CD14-positive monocyte (primary cell): ENCODE data around the gene PYCARD. TPM values are rescaled to one million over a fixed set of nuclear protein-coding genes. Genes with fewer than 3 reads are reported as not detected.
A peak's percentile ranks its signal among the peaks of the same experiment; 100 is the strongest.

Experiments used
- DNase-seq, 3 donors: peaks; one replicate each; pipeline ENCODE4 v3.0.0-alpha.2; 2011 to 2022
- H2AFZ ChIP-seq: 2 replicates; pipeline ENCODE4 v1.6.0; 2012; ENCODE audit warnings: mild to moderate bottlenecking, low read depth, low read length, inconsistent platforms; ENCODE audit not compliant: insufficient read depth, poor library complexity, severe bottlenecking
- H3K27ac ChIP-seq, 2 donors: 1 replicate in 1 of 2; 2 replicates in 1 of 2; pipeline ENCODE4 v1.5.1; 2012 to 2013; ENCODE audit warnings: low read length in 2 of 2, control low read depth in 1 of 2, inconsistent platforms in 1 of 2, low read depth in 1 of 2, mild to moderate bottlenecking in 1 of 2
- H3K27me3 ChIP-seq, 2 donors: one replicate each; pipeline versions ENCODE4 v1.6.0 to v1.6.1; 2011 to 2013; ENCODE audit warnings: low read length in 2 of 2; ENCODE audit not compliant: control insufficient read depth in 2 of 2, insufficient read depth in 2 of 2
- H3K36me3 ChIP-seq, 2 donors: replicated peaks in 1 of 2; 1 replicate in 1 of 2; 2 replicates in 1 of 2; pipeline versions ENCODE4 v1.5.1 to v1.6.1; 2012 to 2013; ENCODE audit warnings: low read length in 2 of 2, control low read depth in 1 of 2, inconsistent platforms in 1 of 2, mild to moderate bottlenecking in 1 of 2; ENCODE audit not compliant: insufficient read depth in 2 of 2, control insufficient read depth in 1 of 2
- H3K4me1 ChIP-seq, 2 donors: 1 replicate in 1 of 2; 2 replicates in 1 of 2; pipeline versions ENCODE4 v1.5.1 to v1.6.1; 2012 to 2013; ENCODE audit warnings: low read length in 2 of 2, control low read depth in 1 of 2, inconsistent platforms in 1 of 2, mild to moderate bottlenecking in 1 of 2, moderate library complexity in 1 of 2; ENCODE audit not compliant: insufficient read depth in 2 of 2, control insufficient read depth in 1 of 2
- H3K4me2 ChIP-seq: replicated peaks from 2 replicates; pipeline ENCODE3; 2012; ENCODE audit warnings: low read length, moderate library complexity, mild to moderate bottlenecking; ENCODE audit not compliant: poor library complexity, severe bottlenecking; ENCODE audit errors: extremely low read depth
- H3K4me3 ChIP-seq, 3 experiments: fragments of 200-600 bp in 1 of 3; sonication (generic) in 1 of 3; replicated peaks in 1 of 3; 1 replicate in 2 of 3; 2 replicates in 1 of 3; pipeline ENCODE4 v1.5.1; 2011 to 2013; ENCODE audit warnings: low read length in 3 of 3, mild to moderate bottlenecking in 3 of 3, control low read depth in 2 of 3, low read depth in 2 of 3, inconsistent platforms in 1 of 3, moderate library complexity in 1 of 3
- H3K79me2 ChIP-seq: 2 replicates; pipeline ENCODE4 v1.6.0; 2012; ENCODE audit warnings: mild to moderate bottlenecking, control low read depth, inconsistent platforms, low read length, moderate library complexity; ENCODE audit not compliant: insufficient read depth
- H3K9ac ChIP-seq: 2 replicates; pipeline ENCODE4 v1.6.0; 2017; ENCODE audit warnings: low read length, mild to moderate bottlenecking; ENCODE audit not compliant: insufficient read depth, poor library complexity, severe bottlenecking
- H3K9me3 ChIP-seq, 2 donors: replicated peaks in 1 of 2; 1 replicate in 1 of 2; 2 replicates in 1 of 2; pipeline versions ENCODE4 v1.5.1 to v1.6.1; 2012 to 2013; ENCODE audit warnings: low read length in 2 of 2, control low read depth in 1 of 2; ENCODE audit not compliant: control insufficient read depth in 1 of 2, insufficient read depth in 1 of 2
- H4K20me1 ChIP-seq: 2 replicates; pipeline ENCODE4 v1.6.0; 2012; ENCODE audit warnings: mild to moderate bottlenecking, low read length, control low read depth, moderate library complexity; ENCODE audit not compliant: insufficient read depth
- H3K27ac Mint-ChIP-seq, 7 donors: one replicate each; pipeline ENCODE4 v1.8.0; 2020; ENCODE audit warnings: mild to moderate bottlenecking in 7 of 7, mixed read lengths in 7 of 7, moderate library complexity in 6 of 7, inconsistent platforms in 2 of 7
- H3K27me3 Mint-ChIP-seq, 3 donors: one replicate each; pipeline ENCODE4 v1.8.0; 2021 to 2022; ENCODE audit warnings: low read depth in 3 of 3, mild to moderate bottlenecking in 3 of 3, mixed read lengths in 3 of 3, moderate library complexity in 3 of 3, inconsistent platforms in 1 of 3
- H3K36me3 Mint-ChIP-seq, 2 donors: one replicate each; pipeline ENCODE4 v1.8.0; 2020; ENCODE audit warnings: mixed read lengths in 2 of 2, inconsistent platforms in 1 of 2, mild to moderate bottlenecking in 1 of 2
- H3K4me1 Mint-ChIP-seq: one replicate; pipeline ENCODE4 v1.8.0; 2020; ENCODE audit warnings: mild to moderate bottlenecking, mixed read lengths
- H3K4me3 Mint-ChIP-seq, 2 donors: one replicate each; pipeline ENCODE4 v1.8.0; 2020; ENCODE audit warnings: mild to moderate bottlenecking in 2 of 2, mixed read lengths in 2 of 2, moderate library complexity in 1 of 2
- H3K9me3 Mint-ChIP-seq, 7 donors: one replicate each; pipeline ENCODE4 v1.8.0; 2020 to 2022; ENCODE audit warnings: mixed read lengths in 7 of 7, mild to moderate bottlenecking in 6 of 7, moderate library complexity in 6 of 7, inconsistent platforms in 2 of 7
- WGBS: methylation state at CpG from one replicate; pipeline ENCODE4 v1.1.5; 2013; ENCODE audit warnings: missing lambda C conversion rate; ENCODE audit not compliant: insufficient coverage; 5-methylcytosine and 5-hydroxymethylcytosine counted together
- intact Hi-C, 2 donors: fragments of 100-400 bp; cut with micrococcal nuclease; formaldehyde crosslinking; loops; one replicate each; pipeline versions ENCODE4 v1.15.0 to v1.15.1; 2023
- polyA plus RNA-seq, 3 donors: library from polyadenylated mRNA; depleted of rRNA in 1 of 3; unstranded in 2 of 3; stranded (reverse) in 1 of 3; fragments of 300-500 nt in 2 of 3; fragments of >200 nt in 1 of 3; fragmentation: Illumina TruSeq in 2 of 3; gene quantifications; 1 replicate in 2 of 3; 2 replicates in 1 of 3; pipeline ENCODE4 v1.2.3, GENCODE V29; 2012 to 2021
- TF ChIP-seq, protein P1 (sequence below): fragments of 200-600 bp; IDR thresholded peaks from one replicate; pipeline ENCODE4 v1.8.0; 2022; ENCODE audit warnings: antibody characterized with exemption, mild to moderate bottlenecking

Gene PYCARD
- polyA plus RNA-seq, 3 donors: 214 to 400 (median 374) TPM

DNA sequence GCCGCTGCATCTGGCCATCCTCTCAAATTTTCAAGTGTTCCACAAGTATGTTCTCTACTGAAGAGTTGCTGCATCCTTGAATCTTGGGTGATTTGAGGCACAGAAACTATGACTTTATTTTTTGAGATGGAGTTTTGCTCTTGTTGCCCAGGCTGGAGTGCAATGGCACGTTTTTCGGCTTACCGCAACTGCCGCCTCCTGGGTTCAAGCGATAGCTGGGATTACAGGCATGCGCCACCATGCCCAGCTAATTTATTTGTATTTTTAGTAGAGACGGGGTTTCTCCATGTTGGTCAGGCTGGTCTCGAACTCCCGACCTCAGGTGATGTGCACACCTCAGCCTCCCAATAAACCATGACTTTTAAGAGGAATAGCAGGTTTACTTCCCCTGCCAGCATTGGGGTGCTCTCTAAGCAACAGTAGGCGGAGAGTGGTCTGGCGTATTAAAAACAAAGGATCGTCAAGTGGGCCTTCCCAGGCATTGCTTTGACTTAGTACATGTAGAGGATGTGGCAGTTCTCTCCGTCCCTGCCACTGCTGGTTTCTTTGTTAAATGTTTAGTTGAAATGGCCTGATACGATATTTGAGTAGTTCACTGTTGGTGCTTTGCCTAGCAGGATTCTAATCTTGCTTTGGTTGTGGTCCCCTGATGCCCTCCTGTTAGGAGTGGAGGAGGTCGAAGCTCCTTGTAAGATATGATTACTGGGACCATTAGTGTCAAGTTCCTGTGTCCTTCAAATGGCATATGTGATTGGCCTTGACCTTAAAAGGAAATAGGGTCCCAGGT is 9.5 kb downstream of the PYCARD start:
- H3K27me3 Mint-ChIP-seq: peaks cover 0 to 2% (median 0%) of the 10 kb centered on the region in 3 donors
- H3K4me1 Mint-ChIP-seq: peaks cover 17% of the 10 kb centered on the region
- Histone ChIP-seq H3K27me3 (no peaks in the 10 kb centered on the region), H3K36me3 (peaks cover 84 to 96% of the 10 kb centered on the region in 2 donors), H4K20me1 (peaks cover 100% of the 10 kb centered on the region), H3K4me2 (no peak overlapping the region), H3K4me1 (peaks cover 8 to 12% of the 10 kb centered on the region in 2 donors), H3K79me2 (peaks cover 82% of the 10 kb centered on the region), H3K4me3 (no peak overlapping the region), H3K27ac (no peak overlapping the region), H3K9me3 (no peaks in the 10 kb centered on the region), H2AFZ (no peak overlapping the region), H3K9ac (no peak overlapping the region)
- intact Hi-C loops: no loop called here
- TF ChIP-seq, protein P1, sequence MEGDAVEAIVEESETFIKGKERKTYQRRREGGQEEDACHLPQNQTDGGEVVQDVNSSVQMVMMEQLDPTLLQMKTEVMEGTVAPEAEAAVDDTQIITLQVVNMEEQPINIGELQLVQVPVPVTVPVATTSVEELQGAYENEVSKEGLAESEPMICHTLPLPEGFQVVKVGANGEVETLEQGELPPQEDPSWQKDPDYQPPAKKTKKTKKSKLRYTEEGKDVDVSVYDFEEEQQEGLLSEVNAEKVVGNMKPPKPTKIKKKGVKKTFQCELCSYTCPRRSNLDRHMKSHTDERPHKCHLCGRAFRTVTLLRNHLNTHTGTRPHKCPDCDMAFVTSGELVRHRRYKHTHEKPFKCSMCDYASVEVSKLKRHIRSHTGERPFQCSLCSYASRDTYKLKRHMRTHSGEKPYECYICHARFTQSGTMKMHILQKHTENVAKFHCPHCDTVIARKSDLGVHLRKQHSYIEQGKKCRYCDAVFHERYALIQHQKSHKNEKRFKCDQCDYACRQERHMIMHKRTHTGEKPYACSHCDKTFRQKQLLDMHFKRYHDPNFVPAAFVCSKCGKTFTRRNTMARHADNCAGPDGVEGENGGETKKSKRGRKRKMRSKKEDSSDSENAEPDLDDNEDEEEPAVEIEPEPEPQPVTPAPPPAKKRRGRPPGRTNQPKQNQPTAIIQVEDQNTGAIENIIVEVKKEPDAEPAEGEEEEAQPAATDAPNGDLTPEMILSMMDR: no peak
- H3K9me3 Mint-ChIP-seq: no peaks in the 10 kb centered on the region
- no peak overlapping the region for H3K4me3 Mint-ChIP-seq
- DNase-seq: no peak
- H3K27ac Mint-ChIP-seq: peak overlapping the region in 2 of 7 donors; percentile 25 to 48
- 97% methylated on average over 9 of the region's 16 CpGs for WGBS
- peaks cover 73 to 96% of the 10 kb centered on the region in 2 donors for H3K36me3 Mint-ChIP-seq

DNA sequence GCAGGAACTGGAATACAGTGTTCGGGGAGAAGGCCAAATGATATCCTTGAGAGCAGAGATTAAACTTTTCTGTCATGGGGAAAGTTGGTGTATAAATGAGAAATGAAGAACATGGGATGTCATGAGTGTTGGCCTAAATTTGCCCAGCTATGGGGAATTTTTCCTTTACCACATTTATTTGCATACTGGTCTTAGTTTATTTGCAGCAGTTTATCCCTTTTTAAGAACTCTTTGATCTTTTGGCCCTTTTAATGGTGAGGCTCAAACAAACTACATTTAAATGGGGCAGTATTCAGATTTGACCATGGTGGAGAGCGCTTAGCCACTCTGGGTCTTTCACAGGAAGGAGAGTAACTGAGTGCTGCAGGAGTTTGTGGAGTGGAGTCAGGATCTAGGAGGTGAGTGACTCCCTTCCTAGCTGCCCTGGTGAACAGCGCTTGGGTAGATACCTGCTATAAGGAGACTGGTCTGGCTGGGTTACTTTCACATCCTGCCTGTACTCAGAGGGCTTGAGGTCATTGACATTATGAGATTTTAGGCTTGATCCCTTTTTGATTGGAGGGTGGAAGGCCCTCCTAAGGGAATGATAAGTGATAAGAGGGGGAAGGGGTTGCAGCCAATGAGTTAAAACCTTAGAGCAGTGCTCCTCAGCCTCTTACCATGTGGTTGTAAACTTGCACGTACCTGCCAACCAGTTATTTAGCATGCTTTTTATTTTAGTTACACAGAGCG is 10.7 kb downstream of the PYCARD start:
- no peak overlapping the region for H3K4me3 Mint-ChIP-seq
- peaks cover 0 to 2% (median 0%) of the 10 kb centered on the region in 3 donors for H3K27me3 Mint-ChIP-seq
- H3K4me2 ChIP-seq: no peak overlapping the region
- peaks cover 17% of the 10 kb centered on the region for H3K4me1 Mint-ChIP-seq
- H3K79me2 ChIP-seq: peaks cover 93% of the 10 kb centered on the region
- no peaks in the 10 kb centered on the region for H3K27me3 ChIP-seq
- H3K27ac ChIP-seq: no peak overlapping the region
- peaks cover 100% of the 10 kb centered on the region for H4K20me1 ChIP-seq
- intact Hi-C loops: no loop called here
- H3K27ac Mint-ChIP-seq: peak overlapping the region in 3 of 7 donors; percentile 41 to 63 (median 52)
- no peak overlapping the region for H3K9ac ChIP-seq
- peaks cover 96 to 100% of the 10 kb centered on the region in 2 donors for H3K36me3 ChIP-seq
- H3K9me3 Mint-ChIP-seq: no peaks in the 10 kb centered on the region
- peaks cover 7 to 9% of the 10 kb centered on the region in 2 donors for H3K4me1 ChIP-seq
- H3K4me3 ChIP-seq: no peak overlapping the region
- peaks cover 84 to 99% of the 10 kb centered on the region in 2 donors for H3K36me3 Mint-ChIP-seq
- TF ChIP-seq, protein P1: no peak
- H2AFZ ChIP-seq: no peak overlapping the region
- 100% methylated on average over 3 of the region's 5 CpGs for WGBS
- DNase-seq: no peak
- H3K9me3 ChIP-seq: no peaks in the 10 kb centered on the region
